RPMI8226 (cell line): ENCODE results near the gene ATP10A.
"Not testable (repeated sequence)": the region's sequence is repeated elsewhere in the genome, so short reads cannot be mapped to it uniquely, and the experiment has no call there.

ENCODE experiments used
- DNase-seq: peaks from one replicate; pipeline ENCODE4 v3.0.0-alpha.2; 2015

The ATP10A gene

DNA sequence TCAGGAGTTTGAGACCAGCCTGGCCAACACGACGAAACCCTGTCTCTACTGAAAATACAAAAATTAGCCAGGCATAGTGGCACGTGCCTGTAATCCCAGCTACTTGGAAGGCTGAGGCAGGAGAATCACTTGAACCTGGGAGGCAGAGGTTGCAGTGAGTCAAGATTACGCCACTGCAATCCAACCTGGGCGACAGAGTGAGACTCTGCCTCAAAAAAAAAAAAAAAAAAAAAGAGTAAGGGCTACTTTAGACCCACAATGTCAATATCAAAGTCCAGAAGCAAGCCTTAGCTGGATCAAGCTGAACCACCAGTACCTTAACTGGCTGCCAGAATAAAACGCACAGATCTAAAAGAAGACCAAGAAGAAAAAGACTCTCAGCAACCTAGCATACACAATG is 17.8 kb upstream of the ATP10A start:
- DNase-seq, result not testable (repeated sequence)

DNA sequence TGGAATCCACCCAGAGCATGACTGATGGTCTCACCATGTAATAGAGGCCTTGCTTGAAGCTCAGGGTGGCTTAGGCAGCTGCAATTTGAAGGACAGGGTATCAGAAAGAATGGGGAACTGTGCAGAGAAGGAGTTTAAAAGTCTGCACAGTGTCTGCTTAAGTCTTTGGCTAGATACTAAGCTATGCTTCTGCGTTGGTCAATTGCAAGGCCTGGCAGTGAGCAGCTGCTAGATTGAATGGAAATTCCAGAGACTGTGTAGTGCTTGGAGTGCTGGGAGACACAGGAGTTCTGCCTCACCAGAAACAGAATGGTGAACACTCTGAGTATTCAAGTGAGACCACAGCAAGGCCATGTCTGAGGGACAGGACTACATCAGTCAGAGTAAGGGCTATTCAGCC is 17.3 kb upstream of the ATP10A start:
- no peak for DNase-seq

DNA sequence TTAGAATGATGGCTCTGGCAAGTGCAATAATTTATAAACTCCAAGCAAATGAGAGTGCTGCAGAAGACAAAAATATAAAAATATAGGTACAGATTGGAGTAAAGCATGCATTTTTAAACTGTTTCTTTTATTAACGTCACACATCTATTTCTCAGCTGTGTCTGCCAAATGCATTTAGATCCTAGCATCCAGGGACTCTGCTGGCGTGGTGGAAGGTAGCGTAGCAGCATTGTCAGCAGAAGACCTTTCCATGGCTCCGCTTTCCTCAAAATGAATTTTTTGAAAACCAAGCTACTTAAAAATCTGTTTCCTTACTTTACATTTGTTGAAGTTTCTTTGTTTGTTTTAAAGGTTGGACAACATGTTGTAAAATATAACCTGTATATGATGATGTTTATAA is 16.3 kb upstream of the ATP10A start:
- DNase-seq, result no peak

DNA sequence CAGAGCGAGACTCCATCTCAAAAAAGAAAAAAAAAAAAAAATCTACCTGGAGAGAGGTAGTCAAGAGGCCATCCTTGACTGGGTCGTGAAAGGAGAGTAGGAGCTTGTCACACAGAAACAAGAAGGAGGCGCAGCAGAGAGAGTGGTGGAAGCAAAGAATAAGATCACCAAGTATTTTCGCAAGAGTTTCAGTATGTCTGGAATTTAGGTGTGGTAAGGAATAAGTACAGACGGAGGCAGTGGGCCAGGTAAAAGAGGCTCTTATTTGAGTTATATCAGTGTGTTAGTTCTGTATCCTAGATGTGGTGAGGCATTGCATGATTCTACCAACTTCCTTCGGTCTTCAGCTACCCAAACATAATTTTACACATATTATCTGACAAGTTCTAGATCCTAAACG is 14.6 kb upstream of the ATP10A start:
- no peak for DNase-seq

DNA sequence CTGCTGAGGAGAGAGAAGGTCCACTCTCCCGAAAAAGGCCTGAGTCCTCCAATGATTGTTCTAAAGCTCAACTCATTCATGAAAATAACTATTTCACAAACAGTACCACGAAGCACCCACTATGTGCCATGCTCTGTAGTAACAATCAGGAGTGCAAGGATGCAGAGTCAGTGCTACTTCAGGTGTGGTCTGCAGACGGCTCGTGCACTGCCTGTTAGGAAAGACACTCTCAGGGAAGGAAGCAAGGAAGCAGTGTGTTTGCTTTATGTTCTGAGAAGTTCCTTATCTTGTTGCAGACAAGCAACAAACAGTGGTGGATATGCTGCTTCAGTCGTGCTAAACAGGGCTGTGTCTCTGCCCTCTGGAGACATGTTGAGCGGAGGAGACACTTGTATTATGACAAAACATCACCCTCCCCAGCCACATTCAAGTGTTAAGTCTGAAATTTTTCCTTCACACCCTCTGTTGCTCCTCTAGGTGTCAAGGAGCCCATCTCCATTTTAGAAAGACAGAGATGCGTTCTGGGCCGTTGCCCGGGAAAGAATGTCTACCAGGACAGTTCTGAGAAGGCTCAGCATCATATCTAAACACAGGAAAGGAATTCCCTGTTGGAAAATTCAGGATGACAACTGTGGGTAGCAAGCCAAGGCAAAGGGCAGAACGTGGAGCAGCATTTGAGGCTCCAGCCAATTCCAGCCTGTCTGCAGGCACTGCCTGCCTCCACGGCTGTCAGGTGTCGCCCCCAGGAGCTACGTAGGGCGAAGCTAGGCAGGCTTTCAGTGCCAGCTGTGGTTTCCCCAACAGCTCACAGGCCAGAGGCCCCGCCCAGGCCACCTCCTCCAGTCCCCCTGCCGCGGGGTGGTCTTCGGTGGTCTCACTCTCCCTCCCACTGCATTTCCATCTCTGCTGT is 13.4 kb upstream of the ATP10A start:
- no peak for DNase-seq

DNA sequence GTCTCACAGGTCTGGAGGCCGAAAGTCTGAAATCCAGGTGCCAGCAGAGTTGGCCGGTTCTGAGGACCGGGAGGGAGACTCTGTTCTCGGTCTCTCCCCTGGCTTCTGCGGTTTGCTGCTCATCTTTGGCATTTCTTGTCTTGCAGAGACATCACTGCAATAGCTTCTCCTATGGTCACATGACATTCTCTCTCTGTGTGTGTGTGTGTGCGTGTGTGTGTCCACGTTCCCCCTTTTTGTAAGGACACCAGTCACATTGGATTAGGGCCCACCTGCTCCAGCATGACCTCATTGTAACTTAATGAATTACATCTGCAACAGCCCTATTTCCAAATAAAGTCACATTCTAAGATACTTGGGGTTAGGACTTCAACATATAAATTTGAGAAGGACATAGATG is 12.4 kb upstream of the ATP10A start:
- DNase-seq, result no peak

DNA sequence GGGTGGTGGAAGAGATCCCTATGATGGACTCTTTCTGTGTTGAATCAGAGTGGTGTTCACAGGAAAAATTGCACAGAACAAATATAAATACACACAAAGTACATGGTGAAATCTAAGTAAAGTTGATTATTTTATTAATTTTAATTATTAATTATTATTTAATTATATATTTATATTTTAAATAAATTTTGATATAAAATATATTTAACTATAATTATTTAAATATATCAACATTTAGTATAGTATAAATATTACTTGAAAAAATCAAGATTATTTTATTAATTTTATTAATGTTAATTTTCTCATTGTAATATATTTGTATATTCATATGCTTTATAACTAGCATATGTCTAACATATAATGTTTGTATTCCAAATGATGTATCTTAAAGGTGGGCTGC is 11.3 kb upstream of the ATP10A start:
- no peak for DNase-seq

DNA sequence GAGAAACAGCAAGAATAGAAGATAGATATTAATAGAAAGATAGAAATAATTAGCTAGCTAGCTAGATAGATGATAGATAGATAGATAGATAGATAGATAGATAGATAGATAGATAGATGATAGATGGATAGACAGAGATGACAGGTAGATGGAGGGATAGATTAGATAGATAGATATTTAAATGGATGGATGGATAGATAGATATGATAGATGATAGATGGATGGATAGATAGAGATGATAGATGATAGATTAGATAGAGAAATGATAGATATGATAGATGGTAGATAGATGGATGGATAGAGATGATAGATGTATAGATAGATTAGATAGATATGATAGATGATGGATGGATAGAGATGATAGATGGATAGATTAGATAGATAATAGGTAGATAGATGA is 8.3 kb upstream of the ATP10A start:
- DNase-seq, result no peak

DNA sequence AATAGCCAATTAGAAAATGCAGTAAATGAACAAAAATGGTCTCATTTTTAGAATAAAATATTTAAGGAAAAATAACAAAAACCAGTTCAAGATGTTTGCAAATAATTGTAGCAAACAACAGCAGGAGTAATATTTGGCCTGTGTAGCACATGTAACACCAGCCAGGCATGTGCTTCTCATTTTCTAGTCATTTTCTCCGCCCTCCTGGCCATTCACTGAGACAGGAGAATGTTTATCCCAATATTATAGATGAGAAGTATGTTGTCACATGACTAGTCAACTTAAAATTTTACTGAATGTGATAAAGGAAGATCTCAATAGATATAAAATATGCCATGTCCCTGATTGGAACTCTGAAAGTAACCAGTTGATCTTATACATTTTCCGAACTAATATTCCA is 7.8 kb upstream of the ATP10A start:
- DNase-seq, result no peak

DNA sequence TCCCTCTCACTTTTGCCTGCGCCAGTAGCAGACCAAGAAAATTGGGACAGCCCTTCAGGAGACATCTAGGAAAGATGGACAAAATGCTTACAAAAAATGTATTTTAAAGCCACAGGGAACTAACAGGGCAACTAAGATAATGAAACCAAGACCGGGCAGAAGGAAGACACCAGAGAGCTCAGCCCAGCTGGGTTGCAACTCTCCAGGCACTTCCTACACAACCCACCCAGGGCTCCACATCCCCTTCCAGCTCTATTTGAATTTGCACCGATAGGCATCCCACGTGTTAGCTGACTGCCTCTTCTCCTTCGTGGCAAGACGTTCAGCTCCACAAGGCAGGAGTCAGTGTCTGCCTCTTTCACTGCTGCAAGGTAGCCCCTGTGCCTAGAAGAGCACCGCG is 6.6 kb upstream of the ATP10A start:
- DNase-seq, result no peak

DNA sequence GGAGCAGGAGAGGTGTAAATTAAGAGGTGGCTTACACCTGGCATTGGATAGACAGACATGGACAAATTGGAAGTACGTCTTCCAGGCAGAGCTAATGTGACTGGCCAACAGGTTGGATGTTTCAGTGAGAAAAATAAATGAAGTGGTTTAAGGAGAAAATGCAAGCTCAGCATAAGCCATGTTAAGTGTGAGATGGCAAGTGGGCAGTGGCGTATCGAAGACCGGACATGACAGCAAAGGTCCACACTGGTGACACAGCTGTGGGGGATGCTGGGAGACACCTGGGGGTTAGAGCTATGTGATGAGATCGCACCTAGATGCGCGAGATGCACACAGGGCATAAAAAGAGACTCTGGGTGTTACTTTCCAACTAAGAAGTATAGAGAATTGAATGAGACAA is 3.7 kb upstream of the ATP10A start:
- DNase-seq, result no peak

DNA sequence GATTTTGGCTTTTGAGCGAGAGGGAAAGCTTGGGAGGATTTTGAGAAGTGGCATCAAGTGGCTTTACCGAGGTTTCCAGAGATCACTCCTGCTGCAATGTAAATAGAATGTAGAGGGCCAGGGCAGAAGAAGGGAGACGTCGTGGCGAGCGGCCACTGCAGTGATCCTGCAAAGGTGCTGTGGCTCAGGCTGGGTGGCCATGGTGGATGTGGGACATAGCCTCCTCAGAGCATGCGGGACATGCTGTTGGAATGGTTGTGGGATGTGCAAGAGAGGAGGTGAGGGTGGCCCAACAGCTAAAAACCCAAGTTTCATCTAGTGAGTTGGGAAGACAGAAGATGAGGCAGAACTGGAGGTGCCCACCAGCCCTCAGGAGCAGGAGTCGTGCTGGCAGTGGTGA is 3.1 kb upstream of the ATP10A start:
- no peak for DNase-seq

DNA sequence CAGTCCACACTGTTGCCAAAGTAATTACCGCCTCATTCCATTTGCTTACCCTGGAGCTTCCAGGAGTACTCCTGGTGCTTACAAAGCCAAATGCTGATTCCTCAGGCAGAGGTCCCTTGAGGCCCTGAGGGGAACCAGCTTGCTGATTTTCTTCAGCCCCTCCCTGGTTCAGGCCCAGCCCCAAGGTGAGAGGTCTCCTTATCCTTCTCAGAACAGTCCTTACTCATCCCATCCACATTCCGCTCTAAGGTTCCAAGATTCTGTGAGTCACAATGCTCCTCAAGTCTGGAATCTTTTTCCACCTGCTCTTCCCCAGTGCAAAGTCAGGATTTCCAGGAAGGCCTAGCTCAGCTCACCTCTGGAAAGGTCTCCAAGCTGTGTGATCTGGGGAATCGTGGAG is 1.8 kb upstream of the ATP10A start:
- no peak for DNase-seq

DNA sequence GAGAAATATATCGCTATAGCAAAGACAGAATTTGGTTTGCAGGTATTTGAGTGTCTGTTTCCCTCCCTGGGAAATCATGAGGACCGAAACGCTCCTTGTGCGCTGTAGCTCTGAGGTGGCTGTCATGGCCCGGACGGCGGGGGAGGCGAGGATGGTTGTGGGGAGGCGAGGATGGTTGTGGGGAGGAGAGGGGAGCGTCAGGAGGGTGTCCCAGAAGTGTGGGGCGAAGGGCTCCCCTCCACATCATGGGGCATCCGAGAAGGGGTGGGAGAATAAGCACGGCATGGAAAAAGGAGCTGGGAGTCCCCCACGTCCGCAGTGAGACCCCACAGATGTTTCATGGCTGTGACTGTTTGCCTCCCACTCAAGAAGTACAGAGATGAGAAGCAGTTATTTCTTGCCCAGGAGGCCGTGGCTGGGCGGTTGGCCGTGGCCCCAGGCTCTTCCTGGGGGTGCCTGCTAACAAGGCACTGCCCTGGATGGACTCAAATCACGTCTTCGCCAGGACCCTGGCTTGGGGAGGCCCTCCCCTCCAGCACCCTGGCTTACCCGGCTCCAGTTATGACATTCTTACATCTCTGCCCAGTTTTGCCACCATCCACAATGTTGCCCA is 947 bp upstream of the ATP10A start:
- no peak for DNase-seq

DNA sequence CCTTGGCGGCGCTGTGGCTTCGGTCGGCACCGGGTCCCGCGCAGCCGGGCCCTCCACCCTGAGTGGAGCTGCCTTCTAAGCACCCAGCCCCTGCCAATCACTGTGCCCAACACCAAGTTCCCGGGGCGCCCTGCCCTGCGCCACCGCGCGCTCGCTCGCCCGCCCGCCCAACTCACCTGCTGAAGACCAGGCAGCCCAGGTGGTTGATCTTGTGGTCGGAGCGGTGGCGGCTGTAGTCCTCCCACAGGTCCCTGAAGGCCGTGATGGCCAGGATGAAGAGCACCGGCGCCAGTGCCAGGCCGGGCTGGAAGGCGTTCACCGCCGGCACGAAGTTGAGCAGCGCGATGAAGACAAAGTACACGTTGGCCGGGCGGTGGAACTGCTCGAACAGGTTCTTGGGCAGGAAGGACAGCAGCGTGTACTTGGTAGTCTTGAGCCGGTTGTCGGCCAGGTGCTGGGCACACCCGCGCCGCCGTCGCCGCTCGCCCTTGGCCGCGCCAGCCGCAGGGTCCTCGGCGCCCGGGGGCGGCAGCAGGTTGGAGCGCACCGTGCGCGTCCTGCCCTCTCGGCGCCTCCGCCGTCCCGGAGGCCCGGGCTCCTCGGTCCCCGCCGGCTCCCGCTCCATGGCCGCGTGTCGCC is 536 bp downstream of the ATP10A start:
- DNase-seq, result peak; percentile 68

DNA sequence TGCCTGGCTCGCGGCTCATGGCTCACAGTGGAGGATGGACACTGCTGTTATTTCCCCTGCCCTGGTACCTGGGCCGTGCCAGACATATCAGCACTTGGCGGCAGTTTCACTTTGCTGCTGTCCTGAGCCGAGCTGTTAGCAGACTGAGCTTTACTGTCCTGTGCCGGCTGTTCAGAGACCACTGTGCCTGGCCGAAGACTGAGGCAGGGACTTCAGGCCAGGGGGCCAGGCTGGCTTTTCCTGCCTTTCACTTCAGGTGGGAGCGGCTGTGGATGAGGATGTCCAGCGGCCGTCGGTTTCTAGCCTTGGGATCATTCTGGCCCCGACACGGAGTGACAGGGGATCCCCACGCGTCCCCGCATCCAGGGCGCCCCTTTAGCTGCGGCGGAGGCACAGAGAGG is 1.1 kb downstream of the ATP10A start:
- DNase-seq, result peak; percentile 73

DNA sequence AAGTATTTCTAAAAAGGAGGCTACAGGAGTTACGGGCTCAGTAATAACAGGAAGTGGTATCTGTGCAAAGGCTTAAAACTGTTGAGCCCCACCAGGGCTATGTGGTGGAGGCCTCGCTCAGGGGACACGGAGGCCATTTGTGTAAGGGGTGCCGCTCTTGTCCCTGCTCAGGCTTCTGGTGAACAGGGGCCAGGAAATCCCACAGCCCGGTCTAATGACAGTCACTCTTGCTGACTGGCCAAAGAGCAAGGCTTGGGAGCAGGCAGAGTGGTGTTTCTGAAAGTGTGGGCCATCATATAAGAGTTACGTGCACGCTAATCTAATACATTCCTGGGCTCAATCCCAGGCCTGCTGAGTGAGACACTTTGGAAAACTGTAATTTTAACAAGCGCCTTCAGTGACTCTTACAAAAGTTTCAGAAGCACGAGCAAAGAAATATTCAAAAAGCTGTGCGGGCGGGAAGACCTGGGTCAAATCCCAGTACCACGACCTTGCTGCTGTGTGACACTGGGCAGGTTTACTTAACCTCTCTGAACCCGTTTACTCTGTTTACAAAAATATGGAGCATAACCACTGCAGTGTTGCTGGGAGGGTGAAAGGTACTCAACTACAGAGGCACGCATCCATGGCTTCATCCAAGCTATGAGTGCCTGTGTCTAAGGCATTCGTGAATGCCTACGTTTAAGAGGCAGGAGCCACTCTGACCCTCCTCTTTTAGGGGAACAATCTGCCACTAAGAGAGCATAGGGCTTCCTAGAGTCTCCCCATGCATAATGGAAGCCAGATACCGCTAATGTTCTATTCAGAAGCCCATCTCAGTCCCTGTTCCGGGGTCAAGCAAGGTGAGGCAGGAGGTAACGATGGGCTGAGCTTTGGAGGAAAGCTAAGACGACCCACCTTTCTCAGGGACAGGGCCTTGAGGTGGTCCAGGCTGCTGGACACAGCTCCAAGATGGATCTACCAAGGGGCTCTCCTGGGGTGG is 2.0 kb downstream of the ATP10A start:
- DNase-seq, result no peak

DNA sequence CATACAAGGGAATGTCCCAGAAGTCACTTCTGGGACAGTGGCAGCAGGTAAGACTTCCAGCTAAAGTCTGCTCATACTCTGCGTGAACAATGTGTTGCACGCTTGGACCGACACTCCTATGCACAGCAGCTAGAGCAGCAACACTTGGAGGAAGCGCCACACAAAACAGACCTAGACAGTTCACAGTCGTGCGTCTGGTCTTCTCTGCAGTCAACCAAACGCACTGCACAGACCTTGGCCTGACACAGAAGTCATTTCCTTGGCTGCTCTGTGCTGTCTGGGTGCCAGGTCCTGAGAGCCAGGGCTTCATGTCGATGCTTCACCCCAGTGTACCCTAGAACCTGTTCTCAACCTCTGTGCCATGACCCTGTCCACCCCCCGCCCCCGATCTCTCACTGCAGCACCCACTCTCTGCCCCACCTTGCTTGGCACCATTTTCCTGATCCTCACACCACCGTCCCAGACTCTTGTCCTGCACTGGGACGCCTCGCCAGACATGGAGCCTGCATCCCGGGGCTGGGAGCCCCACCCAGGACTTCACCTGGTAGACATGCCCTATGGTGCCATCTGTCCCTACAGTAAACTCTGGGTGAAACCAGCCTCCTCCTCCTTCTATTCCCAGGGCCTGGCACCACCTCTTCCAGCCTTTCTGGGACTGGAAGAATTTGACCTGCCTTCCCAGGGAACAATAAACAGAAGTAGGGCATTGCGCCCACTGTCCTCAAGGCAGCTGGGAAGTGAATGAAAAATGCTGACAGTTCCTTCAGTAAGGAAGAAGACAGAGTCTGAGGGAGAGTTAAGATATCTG is 3.1 kb downstream of the ATP10A start:
- peak; percentile 26 for DNase-seq

DNA sequence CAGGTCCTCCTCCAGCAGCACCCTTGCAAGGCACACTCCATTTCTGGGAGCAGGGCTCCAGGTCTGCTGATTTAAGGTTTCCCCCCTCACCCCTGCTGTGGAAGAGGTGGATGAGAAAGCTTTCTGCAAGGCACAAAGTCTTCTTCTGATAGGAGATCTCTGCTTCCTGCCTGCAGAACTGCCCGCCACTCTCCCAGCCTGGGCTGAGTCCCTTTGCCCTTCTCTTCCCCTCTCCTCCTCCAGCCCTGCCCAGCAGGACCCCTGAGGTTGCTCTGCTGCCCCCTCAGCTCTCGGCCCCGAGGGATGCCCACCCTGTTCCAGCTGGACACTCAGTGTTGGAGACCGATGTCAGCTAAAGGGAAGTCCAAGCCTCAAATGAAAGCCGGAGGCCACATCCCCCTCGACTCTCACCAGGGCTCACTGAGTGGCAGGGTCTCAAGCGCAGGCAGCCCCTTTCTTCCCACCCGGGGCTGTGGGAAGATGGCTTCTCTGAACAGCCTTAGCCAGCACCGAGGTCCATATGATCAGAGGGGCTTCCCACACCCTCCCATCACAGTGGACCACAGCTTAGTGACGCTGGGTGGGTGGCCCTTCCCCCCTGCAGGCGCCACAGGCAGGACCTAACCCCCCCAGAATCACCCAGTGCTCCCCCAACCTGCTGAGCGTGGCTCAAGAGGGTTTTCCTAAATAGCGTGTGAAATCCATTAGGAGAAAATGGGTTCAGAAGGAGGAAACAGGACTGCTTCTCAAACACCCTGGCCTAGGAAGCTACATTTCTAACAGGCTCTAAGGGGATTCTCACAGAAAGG is 4.0 kb downstream of the ATP10A start:
- DNase-seq, result no peak

DNA sequence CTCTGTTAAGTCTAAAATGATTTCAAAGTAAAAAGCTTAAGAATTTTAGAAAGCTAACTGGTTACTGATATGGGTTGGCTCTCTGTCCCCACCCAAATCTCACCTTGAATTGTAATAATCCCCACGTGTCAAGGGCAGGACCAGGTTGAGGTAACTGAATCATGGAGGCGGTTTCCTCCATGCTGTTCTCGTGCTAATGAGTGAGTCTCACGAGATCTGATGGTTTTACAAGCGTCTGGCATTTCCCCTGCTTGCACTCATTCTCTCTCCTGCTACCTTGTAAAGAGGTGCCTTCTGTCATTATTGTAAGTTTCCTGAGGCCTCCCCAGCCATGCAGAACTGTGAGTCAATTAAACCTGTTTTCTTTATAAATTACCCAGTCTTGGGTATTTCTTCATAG is 7.1 kb downstream of the ATP10A start:
- DNase-seq, result not testable (repeated sequence)
